Activated T-helper 2 cell treated with anti-CD3 and anti-CD28 coated beads, Interferon-gamma antibody, Interleukin-2, Interleukin-4, amounts not matched to agents 10 μg/mL and 5 μg/mL and 100 μg/mL, durations not matched to agents 14 hours and 24 hours and 36 hours (primary cell): ENCODE results near the gene LIPC. TPM values are rescaled to one million over a fixed set of nuclear protein-coding genes. Genes with fewer than 3 reads are reported as not detected.
A peak's percentile ranks its signal among the peaks of the same experiment; 100 is the strongest.

Source experiments
- DNase-seq: peaks from one replicate; pipeline ENCODE4 v3.0.0; 2021; ENCODE audit warnings: low spot score
- H3K27ac Mint-ChIP-seq: one replicate; pipeline ENCODE4 v1.8.0; 2021; ENCODE audit warnings: mixed read lengths
- H3K27me3 Mint-ChIP-seq: one replicate; pipeline ENCODE4 v1.8.0; 2021; ENCODE audit warnings: low read depth, mixed read lengths
- H3K36me3 Mint-ChIP-seq: one replicate; pipeline ENCODE4 v1.8.0; 2021; ENCODE audit warnings: low read depth, mixed read lengths
- H3K4me1 Mint-ChIP-seq: one replicate; pipeline ENCODE4 v1.8.0; 2021; ENCODE audit warnings: low read depth, mixed read lengths
- H3K4me3 Mint-ChIP-seq: one replicate; pipeline ENCODE4 v1.8.0; 2021; ENCODE audit warnings: low read depth, mild to moderate bottlenecking, moderate library complexity, mixed read lengths
- H3K9me3 Mint-ChIP-seq: one replicate; pipeline ENCODE4 v1.8.0; 2021; ENCODE audit warnings: mixed read lengths
- intact Hi-C: fragments of 100-400 bp; cut with micrococcal nuclease; formaldehyde crosslinking; loops from one replicate; pipeline ENCODE4 v1.15.1; 2023
- total RNA-seq: library from RNA; stranded (reverse); gene quantifications from 2 replicates; pipeline ENCODE4 v1.2.3, GENCODE V29; 2022

Gene LIPC
- total RNA-seq, 1 donor from 2014 or later: 1.7 TPM

DNA sequence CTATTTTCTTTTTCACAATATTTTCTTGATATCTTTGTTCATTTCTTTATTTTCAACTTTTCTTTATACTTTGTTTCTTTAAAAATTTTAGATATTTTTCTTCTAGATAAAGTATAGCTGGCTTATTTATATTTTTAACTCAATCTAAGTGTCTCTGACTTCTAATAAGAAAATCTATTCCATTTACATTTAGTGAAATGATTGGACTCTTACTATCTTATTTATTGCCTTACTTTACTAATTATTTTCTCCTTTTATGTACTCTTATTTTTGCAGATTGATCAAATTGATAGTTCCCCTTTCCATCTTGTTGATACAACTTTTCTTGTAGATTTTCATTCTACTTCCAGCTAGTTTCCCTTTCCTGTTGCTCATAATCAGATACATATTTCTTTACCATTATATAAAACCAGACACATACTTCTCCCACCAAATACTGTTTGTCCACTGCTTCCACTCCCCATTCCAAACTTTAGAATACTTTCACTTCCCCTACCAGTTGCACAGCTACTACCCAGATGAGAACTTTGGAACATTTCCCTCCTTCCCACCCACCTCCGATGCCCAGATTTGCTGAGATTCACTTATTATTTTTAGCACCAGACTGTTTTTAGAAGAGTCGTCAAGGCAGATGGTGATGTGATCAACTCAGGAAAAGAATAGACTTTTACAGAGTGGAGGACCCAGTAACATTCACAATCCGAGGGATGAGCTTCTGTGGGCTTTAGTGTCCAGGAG lies 151.5 kb downstream of the LIPC start:
- intact Hi-C loops: no loop called here
- DNase-seq: no peak
- peaks cover 15% of the 10 kb centered on the region for H3K36me3 Mint-ChIP-seq
- no peak overlapping the region for H3K4me3 Mint-ChIP-seq
- no peak overlapping the region for H3K27ac Mint-ChIP-seq
- peaks cover 22% of the 10 kb centered on the region for H3K9me3 Mint-ChIP-seq
- no peaks in the 10 kb centered on the region for H3K27me3 Mint-ChIP-seq
- peaks cover 19% of the 10 kb centered on the region for H3K4me1 Mint-ChIP-seq

DNA sequence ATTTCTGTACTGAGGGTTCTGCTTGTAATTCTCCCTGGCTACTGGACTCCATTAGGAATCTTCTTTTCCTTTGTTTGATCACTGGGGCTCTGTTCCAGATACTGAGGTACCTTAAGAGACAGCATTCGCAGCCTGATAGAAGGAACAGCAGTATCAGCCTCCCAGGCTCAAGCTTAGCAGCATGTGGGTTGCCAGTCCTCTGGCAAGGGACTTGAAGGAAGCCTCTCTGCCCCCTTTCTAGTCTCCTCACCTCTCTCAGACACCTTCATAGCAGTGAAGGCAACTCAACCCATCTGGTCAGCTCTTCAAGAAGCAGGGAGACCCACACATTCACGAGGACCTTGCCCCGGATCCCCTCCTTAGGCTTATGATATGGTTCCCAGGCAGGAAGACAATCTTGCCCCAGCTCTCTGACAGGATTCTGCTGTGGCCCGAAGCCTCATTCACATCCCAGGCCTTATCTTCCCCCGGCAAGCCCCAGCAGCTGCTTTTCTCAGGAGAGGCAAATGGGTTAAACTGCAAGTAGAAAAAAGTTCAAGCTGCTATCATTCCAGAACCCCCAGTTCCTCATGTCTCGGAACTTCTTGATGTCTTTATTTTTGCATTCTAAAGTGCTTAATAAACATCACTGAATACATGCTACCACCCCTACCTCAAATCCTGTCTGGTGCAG lies 153.1 kb downstream of the LIPC start:
- no peak for DNase-seq
- Mint-ChIP-seq H3K36me3 (peaks cover 15% of the 10 kb centered on the region), H3K27ac (peak overlapping the region; percentile 10), H3K4me1 (peaks cover 19% of the 10 kb centered on the region), H3K27me3 (no peaks in the 10 kb centered on the region), H3K9me3 (peaks cover 22% of the 10 kb centered on the region), H3K4me3 (no peak overlapping the region)
- intact Hi-C loops: no loop called here

DNA sequence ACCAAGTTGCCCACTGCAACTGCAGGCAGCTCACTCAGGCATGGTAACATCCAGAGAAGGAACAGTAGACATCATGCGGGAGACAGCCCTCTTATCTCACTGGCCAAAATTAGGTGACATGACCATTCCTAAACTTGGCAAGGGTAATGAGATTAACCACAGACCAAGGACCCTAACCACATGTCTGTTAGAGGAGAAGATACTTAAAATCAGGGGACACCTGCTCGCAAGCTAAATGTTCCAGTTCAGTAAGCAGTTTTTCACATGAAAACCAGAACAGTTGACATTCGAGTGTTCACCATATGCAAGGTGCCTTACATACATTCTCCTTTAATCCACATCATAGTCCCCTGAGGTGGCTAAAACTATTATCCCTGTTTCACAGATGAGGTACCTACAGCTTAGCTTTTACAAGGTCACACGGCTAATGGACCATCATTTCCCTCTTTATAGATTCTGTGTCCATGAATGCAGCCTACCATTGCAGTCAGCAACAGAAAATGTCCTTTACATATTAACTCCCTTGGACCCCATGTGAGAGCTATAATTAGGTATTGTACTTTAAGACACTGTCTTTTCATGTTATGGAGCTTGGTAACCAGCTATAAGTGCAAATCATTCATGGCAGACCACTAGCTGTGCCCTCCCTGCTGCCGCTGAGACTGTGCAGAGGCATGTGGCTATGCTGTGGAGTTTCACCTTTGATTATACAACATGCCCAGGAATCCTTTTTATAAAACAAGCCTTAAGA lies 154.1 kb downstream of the LIPC start:
- H3K27me3 Mint-ChIP-seq: no peaks in the 10 kb centered on the region
- peak overlapping the region; percentile 58 for H3K27ac Mint-ChIP-seq
- H3K4me3 Mint-ChIP-seq: no peak overlapping the region

DNA sequence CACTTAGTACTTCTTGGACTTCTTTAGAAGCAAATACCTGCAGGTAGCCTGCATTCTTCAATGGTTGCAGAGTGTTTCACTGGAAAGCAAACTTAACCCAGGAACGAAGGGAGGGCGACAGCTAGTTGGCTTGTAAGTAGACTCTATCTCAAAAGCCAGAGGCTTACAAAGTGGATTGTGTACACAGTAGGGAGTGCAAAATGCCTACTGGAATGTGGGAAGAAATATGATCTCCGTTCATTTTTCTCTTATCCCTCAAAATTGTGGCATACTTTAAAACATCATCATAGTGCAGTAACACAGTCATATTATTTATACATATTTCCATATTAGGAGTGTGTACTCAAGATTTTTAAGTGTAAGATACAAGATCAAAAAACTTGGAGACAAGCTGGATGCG lies 155.7 kb downstream of the LIPC start:
- Mint-ChIP-seq H3K27ac (no peak overlapping the region), H3K4me3 (no peak overlapping the region), H3K36me3 (peaks cover 28% of the 10 kb centered on the region), H3K27me3 (no peaks in the 10 kb centered on the region), H3K4me1 (peaks cover 22% of the 10 kb centered on the region), H3K9me3 (peaks cover 18% of the 10 kb centered on the region)
- intact Hi-C loops: no loop called here
- no peak for DNase-seq

More for the DNA sequence above, 154.1 kb downstream of the LIPC start:
- intact Hi-C loops: no loop called here
- DNase-seq: no peak
- peaks cover 16% of the 10 kb centered on the region for H3K36me3 Mint-ChIP-seq
- peaks cover 19% of the 10 kb centered on the region for H3K4me1 Mint-ChIP-seq
- peaks cover 22% of the 10 kb centered on the region for H3K9me3 Mint-ChIP-seq

DNA sequence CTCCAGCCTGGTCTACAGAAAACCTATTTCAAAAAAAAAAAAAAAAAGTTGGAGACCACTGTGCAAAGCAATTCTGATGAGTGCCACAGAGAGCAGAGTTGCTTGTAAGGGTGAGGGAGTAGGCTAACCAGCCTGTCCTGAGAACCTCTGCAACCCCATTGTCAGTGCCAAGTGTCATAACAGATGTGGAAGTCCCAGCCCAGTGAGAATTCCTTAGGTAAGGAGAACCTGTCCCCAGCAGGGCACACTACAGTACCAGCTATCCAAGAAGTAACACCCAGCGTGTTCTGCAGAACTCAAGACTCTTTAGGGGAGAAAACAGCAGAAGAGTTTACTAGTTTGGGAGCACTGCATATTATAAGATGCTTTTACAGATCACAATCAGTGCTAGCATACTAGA lies 156.3 kb downstream of the LIPC start:
- Mint-ChIP-seq H3K4me1 (peaks cover 22% of the 10 kb centered on the region), H3K9me3 (peaks cover 16% of the 10 kb centered on the region), H3K27me3 (no peaks in the 10 kb centered on the region), H3K36me3 (peaks cover 31% of the 10 kb centered on the region), H3K4me3 (no peak overlapping the region), H3K27ac (no peak overlapping the region)
- no peak for DNase-seq
- intact Hi-C loops: no loop called here

DNA sequence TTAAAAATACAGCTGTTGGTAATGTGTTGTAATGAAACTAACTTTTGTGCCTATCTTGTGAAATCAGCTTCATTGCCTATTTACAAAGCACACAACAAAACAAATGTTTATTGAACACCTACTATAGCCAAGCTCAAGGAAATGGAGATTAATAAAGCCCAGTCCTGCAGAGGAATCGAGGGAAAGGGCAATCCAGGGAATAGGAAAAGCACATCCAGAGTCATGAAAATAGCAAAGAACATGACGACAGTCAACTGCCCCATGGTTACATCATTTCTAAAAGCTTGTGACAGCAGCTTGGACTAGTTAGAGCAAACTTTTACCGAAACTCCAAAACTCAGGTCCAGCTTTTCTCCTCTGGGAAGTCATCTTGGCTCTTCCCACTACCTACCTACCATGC lies 157.3 kb downstream of the LIPC start:
- H3K4me1 Mint-ChIP-seq: peaks cover 28% of the 10 kb centered on the region
- peaks cover 7% of the 10 kb centered on the region for H3K9me3 Mint-ChIP-seq
- H3K36me3 Mint-ChIP-seq: peaks cover 34% of the 10 kb centered on the region
- no peak overlapping the region for H3K4me3 Mint-ChIP-seq
- no peak for DNase-seq
- no peak overlapping the region for H3K27ac Mint-ChIP-seq
- no peaks in the 10 kb centered on the region for H3K27me3 Mint-ChIP-seq
- intact Hi-C loops: no loop called here

DNA sequence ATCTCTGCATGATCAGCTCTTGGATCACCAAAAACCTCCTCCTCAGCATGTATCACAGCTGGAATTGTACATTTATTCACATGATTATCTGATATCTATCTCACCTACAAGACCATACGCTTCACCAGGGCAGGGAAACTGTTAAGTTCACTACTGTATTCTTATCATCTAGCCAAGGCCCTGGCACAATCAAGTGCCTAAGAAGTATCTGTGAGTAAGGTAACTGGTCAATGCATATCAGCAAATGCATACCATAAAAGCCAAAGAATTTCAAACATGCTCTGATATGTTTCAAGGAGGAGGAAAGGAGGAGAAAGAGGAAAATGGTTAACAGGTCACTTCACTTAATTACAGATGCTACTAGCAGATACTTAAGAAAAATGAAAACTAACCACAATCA lies 158.4 kb downstream of the LIPC start:
- Mint-ChIP-seq H3K36me3 (peaks cover 34% of the 10 kb centered on the region), H3K27me3 (no peaks in the 10 kb centered on the region), H3K4me1 (peaks cover 28% of the 10 kb centered on the region), H3K9me3 (no peaks in the 10 kb centered on the region), H3K4me3 (no peak overlapping the region), H3K27ac (no peak overlapping the region)
- intact Hi-C loops: loop anchor here (5.0 to 10.0 kb wide), 2 partner anchors 115 to 157 kb away; partner anchors contain the start of gene ADAM10
- no peak for DNase-seq

DNA sequence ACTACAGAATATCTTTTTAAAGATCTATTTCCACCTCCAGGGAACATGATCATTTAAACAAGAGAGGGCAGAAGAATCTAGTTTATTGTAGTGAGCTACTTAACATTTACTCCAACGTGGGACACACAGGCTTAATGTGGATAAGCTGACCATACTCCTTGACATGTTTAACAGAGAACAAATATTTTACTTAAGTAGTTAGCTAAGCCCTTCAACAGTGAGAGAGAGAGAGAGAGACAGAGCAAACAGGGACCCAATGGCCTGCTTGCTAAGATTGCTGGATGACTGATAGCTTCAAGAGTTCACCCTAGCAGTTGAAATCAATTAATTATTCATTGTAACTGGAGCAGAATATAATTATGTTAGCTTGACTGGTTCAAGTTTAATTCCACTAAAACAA lies 159.1 kb downstream of the LIPC start:
- Mint-ChIP-seq H3K27ac (no peak overlapping the region), H3K36me3 (peaks cover 39% of the 10 kb centered on the region), H3K4me1 (peaks cover 28% of the 10 kb centered on the region), H3K4me3 (no peak overlapping the region), H3K9me3 (no peaks in the 10 kb centered on the region), H3K27me3 (no peaks in the 10 kb centered on the region)
- intact Hi-C loops: loop anchor here (5.0 to 10.0 kb wide), 2 partner anchors 114 to 156 kb away; partner anchors contain the start of gene ADAM10
- no peak for DNase-seq

DNA sequence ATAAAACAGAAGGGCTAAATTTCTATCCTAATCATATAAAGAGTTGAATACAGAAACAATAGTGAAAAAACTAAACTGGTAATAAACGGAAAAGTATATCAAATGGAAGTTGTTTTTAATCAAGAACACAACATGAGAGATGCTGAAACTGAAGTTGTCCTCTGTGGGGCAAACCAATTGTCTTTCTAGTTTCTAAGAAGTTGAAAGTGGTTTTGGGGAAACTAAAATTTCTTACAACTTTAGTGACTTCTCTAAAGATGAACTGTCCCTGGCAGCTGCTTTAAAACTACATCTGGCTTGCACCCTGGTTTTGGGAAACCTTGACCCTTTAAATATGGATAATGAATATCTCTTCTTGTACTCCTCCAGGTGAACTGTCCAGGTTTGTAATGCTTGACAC lies 162.1 kb downstream of the LIPC start:
- peak overlapping the region; percentile 58 for H3K27ac Mint-ChIP-seq
- intact Hi-C loops: loop anchor here (5.0 to 10.0 kb wide), 2 partner anchors 111 to 153 kb away; partner anchors contain the start of gene ADAM10
- no peaks in the 10 kb centered on the region for H3K27me3 Mint-ChIP-seq
- no peak for DNase-seq
- H3K9me3 Mint-ChIP-seq: peaks cover 5% of the 10 kb centered on the region
- peaks cover 40% of the 10 kb centered on the region for H3K4me1 Mint-ChIP-seq
- H3K36me3 Mint-ChIP-seq: peaks cover 60% of the 10 kb centered on the region
- H3K4me3 Mint-ChIP-seq: no peak overlapping the region

DNA sequence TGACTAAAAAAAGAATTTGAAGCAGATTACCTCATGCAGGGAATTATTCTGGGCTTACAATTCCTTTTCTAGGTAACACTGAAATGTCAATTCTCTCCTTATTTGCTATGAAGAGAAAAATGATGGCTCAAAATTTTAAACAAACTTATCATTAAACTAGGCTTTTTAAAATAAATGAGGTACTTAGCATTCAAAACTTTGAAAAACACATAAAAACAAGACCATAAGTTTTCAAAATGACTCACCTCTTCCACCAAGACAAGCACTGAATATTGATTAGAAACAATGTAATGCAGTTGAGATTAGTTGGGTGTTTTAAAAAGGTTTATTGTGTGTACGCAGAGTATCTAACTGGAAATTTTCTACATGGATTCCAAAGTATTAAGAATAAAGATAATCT lies 163.1 kb downstream of the LIPC start:
- DNase-seq: no peak
- Mint-ChIP-seq H3K9me3 (peaks cover 6% of the 10 kb centered on the region), H3K4me3 (no peak overlapping the region), H3K27me3 (no peaks in the 10 kb centered on the region), H3K4me1 (peaks cover 41% of the 10 kb centered on the region), H3K36me3 (peaks cover 67% of the 10 kb centered on the region), H3K27ac (peak overlapping the region; percentile 38)
- intact Hi-C loops: loop anchor here (5.0 to 10.0 kb wide), 2 partner anchors 110 to 152 kb away; partner anchors contain the start of gene ADAM10

DNA sequence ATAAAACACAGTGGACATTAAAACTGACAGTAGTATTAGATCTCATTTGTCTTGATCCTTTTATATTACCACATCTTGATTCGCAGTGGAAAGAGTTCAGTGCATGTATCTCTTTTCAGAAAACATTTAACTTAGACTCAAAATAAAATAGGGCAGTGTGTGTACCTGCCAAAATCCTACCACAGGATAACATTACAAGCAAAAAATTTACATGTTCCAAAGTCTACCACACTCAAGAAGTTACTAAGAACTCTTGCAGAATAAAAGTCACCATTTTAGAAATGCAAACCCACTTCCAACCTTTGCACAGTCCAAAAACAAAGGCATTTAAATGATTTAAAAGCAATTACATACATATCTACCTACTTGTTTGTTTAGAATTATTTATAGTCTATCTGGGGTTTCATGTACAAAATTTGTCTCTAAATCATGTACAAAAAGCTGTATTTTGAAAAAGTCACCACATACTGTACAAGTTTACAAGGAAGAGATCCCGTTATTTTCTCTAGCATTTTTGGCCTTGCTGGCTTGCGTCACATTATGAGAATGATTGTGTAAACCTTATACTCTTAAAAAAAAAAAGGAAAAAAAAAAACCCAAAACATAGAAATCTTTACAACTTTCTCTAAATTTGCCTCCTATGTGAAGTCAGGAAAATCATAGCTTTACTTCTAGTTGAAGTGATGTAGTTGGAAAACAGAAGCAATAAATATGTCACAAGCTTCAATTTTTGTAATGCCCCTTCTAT lies 163.9 kb downstream of the LIPC start:
- DNase-seq: no peak
- Mint-ChIP-seq H3K36me3 (peaks cover 71% of the 10 kb centered on the region), H3K9me3 (peaks cover 6% of the 10 kb centered on the region), H3K27ac (no peak overlapping the region), H3K4me1 (peaks cover 41% of the 10 kb centered on the region), H3K4me3 (no peak overlapping the region), H3K27me3 (no peaks in the 10 kb centered on the region)
- intact Hi-C loops: loop anchor here (10.0 kb wide), 1 partner anchor 109 kb away; no protein-coding TSS in a partner anchor
